Breast epithelium (tissue), 4 donors: ENCODE results near the gene LSM3. TPM values are rescaled to one million over a fixed set of nuclear protein-coding genes. Genes with fewer than 3 reads are reported as not detected.

Experiments
- DNase-seq, 2 donors: peaks; one replicate each; pipeline ENCODE4 v3.0.0-alpha.2; 2019; ENCODE audit warnings: low spot score in 2 of 2
- H3K27ac ChIP-seq, 2 donors: fragments of 200-600 bp; sonication (generic) in 1 of 2; one replicate each; pipeline ENCODE4 v1.5.1; 2016 to 2019; ENCODE audit warnings: mild to moderate bottlenecking in 1 of 2
- H3K27me3 ChIP-seq, 2 donors: fragments of 200-600 bp; sonication (generic) in 1 of 2; one replicate each; pipeline versions ENCODE4 v1.5.1 to v1.6.0; 2017 to 2019; ENCODE audit warnings: control low read depth in 1 of 2, mild to moderate bottlenecking in 1 of 2
- H3K36me3 ChIP-seq: fragments of 200-600 bp; one replicate; pipeline ENCODE4 v1.5.1; 2019
- H3K4me1 ChIP-seq, 2 donors: fragments of 200-600 bp; sonication (generic); one replicate each; pipeline ENCODE4 v1.5.1; 2016 to 2019; ENCODE audit warnings: control low read depth in 1 of 2
- H3K4me3 ChIP-seq, 3 donors: fragments of 200-600 bp; sonication (generic); 1 replicate in 2 of 3; 2 replicates in 1 of 3; pipeline ENCODE4 v1.5.1; 2016 to 2019; ENCODE audit warnings: mild to moderate bottlenecking in 3 of 3, moderate library complexity in 2 of 3
- H3K9me3 ChIP-seq, 2 donors: fragments of 200-600 bp; sonication (generic) in 1 of 2; one replicate each; pipeline ENCODE4 v1.5.1; 2016 to 2019; ENCODE audit warnings: control low read depth in 1 of 2
- POLR2A ChIP-seq: fragments of 450-650 bp; IDR thresholded peaks from one replicate; pipeline ENCODE4 v1.6.1; 2016; ENCODE audit warnings: antibody characterized with exemption, mild to moderate bottlenecking, moderate library complexity
- POLR2AphosphoS5 ChIP-seq, 3 donors: sonication (generic); formaldehyde crosslinking; IDR thresholded peaks; one replicate each; pipeline ENCODE4 v1.6.1; 2017; ENCODE audit warnings: antibody characterized with exemption in 3 of 3
- intact Hi-C: fragments of 100-400 bp; cut with DNase I; formaldehyde crosslinking; loops from one replicate; pipeline ENCODE4 v1.15.1; 2023; ENCODE audit warnings: low total_unique reads
- total RNA-seq, 3 donors: library from RNA; depleted of rRNA; stranded (reverse); fragments of >200 nt; gene quantifications; one replicate each; pipeline ENCODE4 v1.1.0, GENCODE V29; 2016
- TF ChIP-seq, protein P1 (sequence below), 3 donors: fragments of 450-650 bp; IDR thresholded peaks; one replicate each; pipeline ENCODE4 v1.5.1; 2016 to 2017; ENCODE audit warnings: antibody characterized with exemption in 3 of 3, mild to moderate bottlenecking in 3 of 3, moderate library complexity in 3 of 3

LSM3 gene
- total RNA-seq, 3 donors from 2014 or later, result 10.5 to 11.5 (median 11.5) TPM

DNA sequence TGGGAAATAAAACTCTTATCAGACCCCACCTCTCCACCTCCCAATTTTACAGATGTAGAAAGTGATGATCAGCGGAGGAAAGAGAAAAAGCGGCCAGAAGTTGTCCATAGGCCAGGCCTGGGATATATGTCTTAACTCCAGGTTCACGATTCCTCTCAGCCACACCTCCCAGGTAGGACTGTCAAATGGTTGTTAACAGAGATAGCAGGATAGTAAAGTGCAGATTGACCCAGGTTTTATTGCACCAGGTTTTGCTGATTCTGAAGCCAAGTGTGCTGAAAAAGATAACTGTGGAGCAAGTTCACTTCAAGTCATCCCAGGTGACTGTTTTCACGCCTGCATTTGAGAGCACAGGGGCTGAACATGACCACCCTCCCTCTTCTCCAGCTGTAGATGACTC is 36.1 kb downstream of the LSM3 start:
- Histone ChIP-seq H3K4me1 (no peaks in the 10 kb centered on the region), H3K27ac (no peak overlapping the region), H3K9me3 (no peaks in the 10 kb centered on the region), H3K4me3 (no peak overlapping the region), H3K36me3 (no peaks in the 10 kb centered on the region), H3K27me3 (no peaks in the 10 kb centered on the region)
- intact Hi-C loops, result no loop called here
- DNase-seq, result no peak
- TF ChIP-seq POLR2A (no peak), POLR2AphosphoS5 (IDR thresholded peaks at IDR 0.05) (no peak)
- TF ChIP-seq, protein P1, sequence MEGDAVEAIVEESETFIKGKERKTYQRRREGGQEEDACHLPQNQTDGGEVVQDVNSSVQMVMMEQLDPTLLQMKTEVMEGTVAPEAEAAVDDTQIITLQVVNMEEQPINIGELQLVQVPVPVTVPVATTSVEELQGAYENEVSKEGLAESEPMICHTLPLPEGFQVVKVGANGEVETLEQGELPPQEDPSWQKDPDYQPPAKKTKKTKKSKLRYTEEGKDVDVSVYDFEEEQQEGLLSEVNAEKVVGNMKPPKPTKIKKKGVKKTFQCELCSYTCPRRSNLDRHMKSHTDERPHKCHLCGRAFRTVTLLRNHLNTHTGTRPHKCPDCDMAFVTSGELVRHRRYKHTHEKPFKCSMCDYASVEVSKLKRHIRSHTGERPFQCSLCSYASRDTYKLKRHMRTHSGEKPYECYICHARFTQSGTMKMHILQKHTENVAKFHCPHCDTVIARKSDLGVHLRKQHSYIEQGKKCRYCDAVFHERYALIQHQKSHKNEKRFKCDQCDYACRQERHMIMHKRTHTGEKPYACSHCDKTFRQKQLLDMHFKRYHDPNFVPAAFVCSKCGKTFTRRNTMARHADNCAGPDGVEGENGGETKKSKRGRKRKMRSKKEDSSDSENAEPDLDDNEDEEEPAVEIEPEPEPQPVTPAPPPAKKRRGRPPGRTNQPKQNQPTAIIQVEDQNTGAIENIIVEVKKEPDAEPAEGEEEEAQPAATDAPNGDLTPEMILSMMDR (IDR thresholded peaks at IDR 0.05), result no peak

DNA sequence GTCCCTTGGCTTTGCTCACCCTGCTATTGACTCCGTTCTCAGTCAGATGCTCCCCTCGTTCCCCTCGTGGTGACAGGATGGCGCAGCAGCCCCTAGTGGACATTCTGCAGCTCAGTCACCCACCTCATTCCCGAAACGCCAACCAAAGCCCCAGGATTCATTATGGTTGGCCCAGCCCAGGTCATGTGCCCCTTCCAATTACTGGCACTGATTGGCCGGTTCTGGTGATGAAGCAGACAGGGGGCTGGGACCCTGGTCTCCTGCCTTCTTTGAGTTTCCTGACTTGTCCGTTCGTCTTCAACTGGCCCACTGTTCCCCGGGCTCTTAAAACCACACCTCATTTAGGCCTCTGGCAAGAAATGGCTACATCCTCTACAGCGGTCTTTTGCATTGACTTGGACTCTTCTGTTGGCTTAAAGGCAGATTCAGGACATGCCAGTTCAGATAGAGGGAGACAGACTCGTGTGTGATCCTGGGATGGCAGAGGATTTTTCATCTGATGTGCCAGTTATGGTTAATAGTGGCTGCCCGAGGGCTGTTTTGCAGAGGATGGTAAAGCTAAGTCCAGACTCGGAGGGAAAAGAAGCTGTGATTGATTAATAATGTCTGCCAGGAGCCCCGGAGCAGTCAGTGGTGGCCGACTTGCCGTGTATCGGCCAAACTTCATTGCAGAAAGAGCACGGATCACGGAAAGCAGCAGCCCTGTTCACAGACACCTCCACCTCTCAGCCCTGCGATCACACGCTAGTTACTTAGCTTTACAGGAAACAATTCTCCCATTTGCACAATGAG is 37.8 kb downstream of the LSM3 start:
- peak overlapping the region in 1 of 2 donors; percentile 17 for H3K27ac ChIP-seq
- no peaks in the 10 kb centered on the region for H3K27me3 ChIP-seq

DNA sequence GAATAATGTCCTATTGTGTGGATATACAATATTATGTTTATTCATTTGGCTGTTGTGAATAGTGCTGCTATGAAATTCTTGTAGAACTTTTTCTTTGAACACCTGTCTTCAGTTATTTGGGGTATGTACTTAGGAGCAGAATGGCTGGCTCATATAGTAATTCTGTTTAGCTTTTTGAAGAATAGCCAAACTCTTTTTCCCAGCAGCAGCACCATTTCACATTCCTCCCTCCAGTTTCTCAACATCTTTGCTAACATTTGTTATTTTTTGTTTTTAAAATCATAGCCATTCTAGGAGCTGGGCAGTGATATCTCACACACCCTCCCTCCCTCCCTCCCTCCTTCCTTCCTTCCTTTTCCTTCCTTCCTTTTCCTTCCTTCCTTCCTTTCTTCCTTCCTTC is 39.7 kb downstream of the LSM3 start:
- intact Hi-C loops, result no loop called here
- Histone ChIP-seq H3K36me3 (no peaks in the 10 kb centered on the region), H3K4me1 (no peaks in the 10 kb centered on the region), H3K27ac (no peak overlapping the region), H3K4me3 (no peak overlapping the region), H3K9me3 (peaks cover 0 to 7% of the 10 kb centered on the region in 2 donors), H3K27me3 (no peaks in the 10 kb centered on the region)
- TF ChIP-seq, protein P1 (IDR thresholded peaks at IDR 0.05), result no peak
- no peak for TF ChIP-seq POLR2A
- no peak for TF ChIP-seq POLR2AphosphoS5 (IDR thresholded peaks at IDR 0.05)
- no peak for DNase-seq

More for the DNA sequence above, 37.8 kb downstream of the LSM3 start:
- no peak for TF ChIP-seq POLR2A
- intact Hi-C loops, result no loop called here
- DNase-seq, result peak in 1 of 2 donors; percentile 43
- Histone ChIP-seq H3K4me1 (no peaks in the 10 kb centered on the region), H3K9me3 (peaks cover 0 to 7% of the 10 kb centered on the region in 2 donors), H3K4me3 (peak overlapping the region in 1 of 3 donors; percentile 42), H3K36me3 (no peaks in the 10 kb centered on the region)

DNA sequence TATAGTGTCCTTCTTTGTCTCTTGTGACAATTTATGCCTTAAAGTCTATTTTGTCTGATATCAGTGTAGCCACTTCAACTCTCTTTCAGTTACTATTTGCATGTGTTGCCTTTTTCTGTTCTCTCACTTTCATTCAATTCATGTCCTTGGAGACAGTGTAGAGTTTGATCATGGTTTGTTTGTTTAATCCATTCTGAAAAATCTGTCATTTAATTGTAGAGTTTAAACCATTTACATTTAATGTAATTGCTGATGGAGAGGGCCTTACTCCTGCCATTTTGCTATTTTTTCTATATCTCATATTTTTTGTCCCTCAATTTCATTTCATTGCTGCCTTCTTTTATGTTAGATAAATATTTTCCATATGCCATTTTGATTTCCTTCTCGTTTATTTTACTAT is 42.3 kb downstream of the LSM3 start:
- Histone ChIP-seq H3K27me3 (no peaks in the 10 kb centered on the region), H3K27ac (no peak overlapping the region), H3K9me3 (peaks cover 0 to 7% of the 10 kb centered on the region in 2 donors), H3K4me3 (no peak overlapping the region), H3K4me1 (no peaks in the 10 kb centered on the region), H3K36me3 (no peaks in the 10 kb centered on the region)
- TF ChIP-seq POLR2A, result no peak
- TF ChIP-seq, protein P1 (IDR thresholded peaks at IDR 0.05), result no peak
- TF ChIP-seq POLR2AphosphoS5 (IDR thresholded peaks at IDR 0.05), result no peak
- intact Hi-C loops, result loop anchor here (2.0 kb wide), 1 partner anchor 42 kb away; no protein-coding TSS in a partner anchor
- DNase-seq, result no peak

DNA sequence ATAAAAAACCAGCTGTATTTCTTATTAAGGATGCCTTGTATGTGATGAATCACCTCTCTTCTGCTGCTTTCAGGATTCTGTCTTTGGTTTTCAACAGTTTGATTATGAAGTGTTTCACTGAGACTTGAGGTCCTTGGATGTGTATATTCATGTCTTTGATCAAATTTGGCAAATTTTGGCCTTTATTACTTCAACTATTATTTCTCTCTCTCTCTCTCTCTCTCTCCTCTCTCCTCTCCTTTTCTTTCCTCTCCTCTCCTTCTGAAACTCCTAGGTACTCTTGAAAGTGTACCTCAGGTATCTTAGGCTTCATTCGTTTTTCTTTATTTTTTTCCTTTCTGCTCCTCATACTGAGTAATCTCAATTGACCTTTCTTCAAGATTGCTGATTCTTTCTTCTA is 43.3 kb downstream of the LSM3 start:
- Histone ChIP-seq H3K27ac (no peak overlapping the region), H3K36me3 (no peaks in the 10 kb centered on the region), H3K4me1 (no peaks in the 10 kb centered on the region), H3K9me3 (peaks cover 0 to 7% of the 10 kb centered on the region in 2 donors), H3K4me3 (no peak overlapping the region), H3K27me3 (no peaks in the 10 kb centered on the region)
- TF ChIP-seq POLR2A (no peak), POLR2AphosphoS5 (IDR thresholded peaks at IDR 0.05) (no peak)
- TF ChIP-seq, protein P1 (IDR thresholded peaks at IDR 0.05), result no peak
- intact Hi-C loops, result loop anchor here (2.0 kb wide), 1 partner anchor 41 kb away; no protein-coding TSS in a partner anchor
- DNase-seq, result no peak
